H1 (cell line): Measurements from ENCODE around the gene INKA2. TPM values are rescaled to one million over a fixed set of nuclear protein-coding genes. Genes with fewer than 3 reads are reported as not detected.

Experiments
- CTCF ChIA-PET: fragments of 300-600 bp; sonication (Branson Sonifier 250); formaldehyde crosslinking; loops from one replicate; lab custom pipeline; 2021; ENCODE audit not compliant: partially characterized antibody; lab: Charles Lee
- POLR2A ChIA-PET: fragments of 300-600 bp; sonication (Branson Sonifier 250); formaldehyde crosslinking; loops from one replicate; lab custom pipeline; 2021; ENCODE audit warnings: inconsistent platforms; ENCODE audit not compliant: partially characterized antibody; lab: Charles Lee
- DNase-seq, 2 experiments: peaks; one replicate each; pipeline versions ENCODE4 v3.0.0 to v3.0.0-alpha.2; 2010 to 2022; ENCODE audit warnings: low spot score in 2 of 2, low read depth in 1 of 2, mixed read lengths in 1 of 2
- FAIRE-seq: peaks from 2 replicates; lab custom pipeline; 2011; peaks lifted over from hg19 to GRCh38; lab: Jason Lieb, UNC
- H2AFZ ChIP-seq: 2 replicates; pipeline ENCODE4 v1.8.1; 2012; ENCODE audit warnings: low read length, inconsistent platforms
- H2AK5ac ChIP-seq: 2 replicates; pipeline ENCODE4 v1.6.1; 2013; ENCODE audit warnings: low read depth, low read length
- H2BK120ac ChIP-seq: replicated peaks from 2 replicates; pipeline ENCODE3; 2013; ENCODE audit warnings: low read depth, low read length, inconsistent platforms
- H2BK12ac ChIP-seq: 2 replicates; pipeline ENCODE4 v1.6.1; 2013; ENCODE audit warnings: low read depth, low read length
- H2BK15ac ChIP-seq: 2 replicates; pipeline ENCODE4 v1.6.1; 2013; ENCODE audit warnings: low read length
- H2BK20ac ChIP-seq: 2 replicates; pipeline ENCODE4 v1.6.1; 2013; ENCODE audit warnings: low read length
- H2BK5ac ChIP-seq: 2 replicates; pipeline ENCODE4 v1.6.1; 2013; ENCODE audit warnings: low read depth, low read length
- H3K14ac ChIP-seq: 2 replicates; pipeline ENCODE4 v1.6.1; 2013; ENCODE audit warnings: inconsistent platforms; ENCODE audit not compliant: insufficient read length
- H3K18ac ChIP-seq: 2 replicates; pipeline ENCODE4 v1.6.1; 2013; ENCODE audit warnings: low read length; ENCODE audit errors: extremely low read depth
- H3K23ac ChIP-seq: 2 replicates; pipeline ENCODE4 v1.6.1; 2013; ENCODE audit warnings: inconsistent platforms; ENCODE audit not compliant: insufficient read length
- H3K23me2 ChIP-seq: 2 replicates; pipeline ENCODE4 v1.6.1; 2013; ENCODE audit warnings: low read depth, low read length
- H3K27ac ChIP-seq: 2 replicates; pipeline ENCODE4 v1.6.1; 2011; ENCODE audit warnings: low read depth, low read length, inconsistent platforms
- H3K27me3 ChIP-seq, 4 experiments: replicated peaks in 1 of 4; 1 replicate in 1 of 4; 2 replicates in 3 of 4; pipeline versions ENCODE4 v1.6.1 to v1.8.1; 2011 to 2013; ENCODE audit warnings: low read length in 3 of 4, mild to moderate bottlenecking in 3 of 4, inconsistent platforms in 2 of 4, mixed read lengths in 2 of 4, moderate library complexity in 1 of 4; ENCODE audit not compliant: control insufficient read depth in 3 of 4, insufficient read depth in 3 of 4; ENCODE audit errors: extremely low read depth in 1 of 4
- H3K36me3 ChIP-seq, 4 experiments: 2 replicates each; pipeline versions ENCODE4 v1.6.1 to v1.8.1; 2011 to 2013; ENCODE audit warnings: mild to moderate bottlenecking in 4 of 4, low read length in 3 of 4, moderate library complexity in 2 of 4, control low read depth in 1 of 4, inconsistent platforms in 1 of 4; ENCODE audit not compliant: insufficient read depth in 4 of 4, control insufficient read depth in 2 of 4
- H3K4ac ChIP-seq: replicated peaks from 2 replicates; pipeline ENCODE3; 2013; ENCODE audit warnings: low read length, low read depth, mixed read lengths, inconsistent platforms; ENCODE audit not compliant: insufficient read length
- H3K4me1 ChIP-seq, 4 experiments: replicated peaks in 1 of 4; 1 replicate in 1 of 4; 2 replicates in 3 of 4; pipeline versions ENCODE4 v1.6.1 to v1.8.1; 2011 to 2013; ENCODE audit warnings: low read length in 3 of 4, inconsistent platforms in 2 of 4, mixed read lengths in 1 of 4; ENCODE audit not compliant: insufficient read depth in 4 of 4, control insufficient read depth in 3 of 4
- H3K4me2 ChIP-seq, 2 experiments: 2 replicates each; pipeline versions ENCODE4 v1.6.1 to v1.8.1; 2011 to 2013; ENCODE audit warnings: low read depth in 2 of 2, low read length in 2 of 2, control low read depth in 1 of 2, inconsistent platforms in 1 of 2, mild to moderate bottlenecking in 1 of 2; ENCODE audit not compliant: insufficient read depth in 1 of 2
- H3K4me3 ChIP-seq, 4 experiments: fragments of 200-600, 300-600 bp in 1 of 4; sonication (generic), shearing (Covaris generic), sonication (Bioruptor Twin) in 1 of 4; 2 replicates each; pipeline versions ENCODE4 v1.5.1 to v1.8.1; 2011 to 2016; ENCODE audit warnings: low read length in 4 of 4, low read depth in 3 of 4, control low read depth in 2 of 4, inconsistent platforms in 2 of 4, mild to moderate bottlenecking in 2 of 4, mixed read lengths in 1 of 4, moderate library complexity in 1 of 4; ENCODE audit not compliant: insufficient read depth in 2 of 4; ENCODE audit errors: extremely low read depth in 1 of 4
- H3K56ac ChIP-seq: replicated peaks from 2 replicates; pipeline ENCODE3; 2013; ENCODE audit warnings: low read depth, mild to moderate bottlenecking, mixed read lengths, low read length, inconsistent platforms; ENCODE audit not compliant: insufficient read length
- H3K79me1 ChIP-seq: 2 replicates; pipeline ENCODE4 v1.6.1; 2013; ENCODE audit warnings: low read depth, low read length, control low read depth
- H3K79me2 ChIP-seq, 2 experiments: 2 replicates each; pipeline versions ENCODE4 v1.6.1 to v1.8.1; 2012 to 2013; ENCODE audit warnings: low read length in 2 of 2, mild to moderate bottlenecking in 2 of 2, inconsistent platforms in 1 of 2; ENCODE audit not compliant: insufficient read depth in 2 of 2, control insufficient read depth in 1 of 2
- H3K9ac ChIP-seq, 4 experiments: replicated peaks in 1 of 4; 1 replicate in 1 of 4; 2 replicates in 3 of 4; pipeline versions ENCODE4 v1.6.1 to v1.8.1; 2011 to 2013; ENCODE audit warnings: low read depth in 3 of 4, low read length in 3 of 4, control low read depth in 2 of 4, mild to moderate bottlenecking in 2 of 4, moderate library complexity in 2 of 4, inconsistent platforms in 1 of 4; ENCODE audit errors: extremely low read depth in 1 of 4
- H3K9me3 ChIP-seq, 2 experiments: 2 replicates each; pipeline versions ENCODE4 v1.6.1 to v1.8.1; 2012 to 2013; ENCODE audit warnings: mild to moderate bottlenecking in 2 of 2, moderate library complexity in 2 of 2, control low read depth in 1 of 2, inconsistent platforms in 1 of 2, low read depth in 1 of 2, low read length in 1 of 2, mixed read lengths in 1 of 2; ENCODE audit not compliant: insufficient read depth in 2 of 2
- H4K20me1 ChIP-seq, 2 experiments: replicated peaks in 1 of 2; 2 replicates each; pipeline versions ENCODE3 to v1.8.1; 2011 to 2013; ENCODE audit warnings: inconsistent platforms in 2 of 2, low read length in 2 of 2, mild to moderate bottlenecking in 1 of 2; ENCODE audit not compliant: insufficient read depth in 2 of 2, control insufficient read depth in 1 of 2
- H4K5ac ChIP-seq: 2 replicates; pipeline ENCODE4 v1.6.1; 2013; ENCODE audit warnings: low read length, low read depth, mixed read lengths, inconsistent platforms; ENCODE audit not compliant: insufficient read length
- H4K8ac ChIP-seq: 2 replicates; pipeline ENCODE4 v1.8.0; 2013; ENCODE audit warnings: mild to moderate bottlenecking, moderate library complexity, low read length, inconsistent platforms; ENCODE audit not compliant: insufficient read depth; ENCODE audit errors: extremely low read depth
- H4K91ac ChIP-seq: replicated peaks from 2 replicates; pipeline ENCODE3; 2013; ENCODE audit warnings: low read length, mixed read lengths, inconsistent platforms; ENCODE audit not compliant: insufficient read length
- BRCA1 ChIP-seq: IDR thresholded peaks from 2 replicates; pipeline ENCODE4 v1.6.1; 2012; ENCODE audit warnings: low read depth, low read length, improper control_type of control experiment
- CBX8 ChIP-seq: fragments of 300-800, 300-1000 bp; sonication (generic); IDR thresholded peaks from 2 replicates; pipeline ENCODE4 v1.7.1; 2016; ENCODE audit warnings: low read depth, low read length, borderline replicate concordance
- CEBPB ChIP-seq: IDR thresholded peaks from 2 replicates; pipeline ENCODE4 v1.6.1; 2012; ENCODE audit warnings: low read depth, low read length
- EGR1 ChIP-seq: IDR thresholded peaks from 2 replicates; pipeline ENCODE4 v1.6.1; 2011; ENCODE audit warnings: low read depth, low read length, borderline replicate concordance
- MAX ChIP-seq: IDR thresholded peaks from 2 replicates; pipeline ENCODE4 v1.6.1; 2012; ENCODE audit warnings: inconsistent platforms
- WGBS, 2 experiments: shearing (Covaris generic) in 1 of 2; methylation state at CpG; one replicate each; pipeline versions ENCODE4 v1.1.6 to v1.1.7; 2013 to 2015; ENCODE audit warnings: low lambda C conversion rate in 2 of 2, mixed read lengths in 2 of 2, inconsistent platforms in 1 of 2, low coverage in 1 of 2, missing lambda C conversion rate in 1 of 2; ENCODE audit not compliant: insufficient replicate concordance in 2 of 2, insufficient coverage in 1 of 2, insufficient read length in 1 of 2; ENCODE audit errors: extremely low coverage in 1 of 2, missing lambda C conversion rate in 1 of 2; 5-methylcytosine and 5-hydroxymethylcytosine counted together
- polyA plus RNA-seq, 7 experiments: library from polyadenylated mRNA; depleted of rRNA in 3 of 7; stranded (reverse) in 5 of 7; unstranded in 2 of 7; fragments of >200 nt in 5 of 7; fragments of 200-250 nt in 2 of 7; gene quantifications; 1 replicate in 5 of 7; 2 replicates in 1 of 7; 4 replicates in 1 of 7; pipeline versions ENCODE4 v1.2.1 to v1.2.3, GENCODE V29; 2011 to 2013; ENCODE audit warnings: missing spikeins in 2 of 7, mixed read lengths in 2 of 7
- total RNA-seq: library from RNA; stranded (reverse); fragmentation: NEBNext Ultra II Directional; extraction: Animal tissue kit (Norgen Biotek cat#: 25700); gene quantifications from 2 replicates; pipeline ENCODE4 v1.2.1, GENCODE V29; 2021
- TF ChIP-seq, protein P1 (sequence below): IDR thresholded peaks from 2 replicates; pipeline ENCODE4 v1.6.1; 2012; ENCODE audit warnings: low read length, inconsistent platforms
- TF ChIP-seq, protein P2 (sequence below): IDR thresholded peaks from 2 replicates; pipeline ENCODE4 v1.6.1; 2011; ENCODE audit warnings: low read depth, mild to moderate bottlenecking, low read length; ENCODE audit not compliant: insufficient read depth

Gene INKA2
- total and polyA plus RNA-seq, 2 of the 8 experiments (the other 6 are each of a cell fraction or from before 2014, with no cell fraction given), result 4.2 to 11.5 TPM

DNA sequence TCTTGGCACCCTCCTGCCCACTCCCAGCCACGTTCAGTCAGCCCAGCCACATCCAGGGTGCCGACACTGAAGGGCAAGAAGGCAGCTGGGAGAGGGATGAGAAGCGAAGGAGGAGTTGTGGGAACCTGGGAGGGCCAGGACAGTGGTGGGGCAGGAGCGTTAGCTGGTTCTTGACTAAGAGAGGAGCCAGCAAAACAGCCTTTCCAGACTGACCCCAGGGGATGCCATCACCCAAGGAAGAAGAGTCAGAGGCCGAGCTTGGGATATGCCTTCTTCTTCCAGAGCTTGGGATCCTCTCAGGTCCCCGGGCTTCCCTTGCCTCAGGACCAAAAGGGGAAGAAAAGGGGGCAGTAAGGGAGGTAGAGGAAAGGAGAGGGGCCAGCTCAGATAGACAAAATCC, 7.2 kb downstream of the INKA2 start:
- no peak for DNase-seq
- peaks cover 17% of the 10 kb centered on the region for H3K79me1 ChIP-seq
- H2BK15ac ChIP-seq, result no peak overlapping the region
- H3K18ac ChIP-seq, result no peak overlapping the region
- no peak overlapping the region for H3K23ac ChIP-seq
- H3K79me2 ChIP-seq, result peaks cover 0 to 52% of the 10 kb centered on the region in 2 experiments; a peak in 3 of 4 replicates
- H3K9ac ChIP-seq, result no peak overlapping the region
- no peak overlapping the region for H4K91ac ChIP-seq
- peaks cover 2% of the 10 kb centered on the region; the same call in 1 of the 2 replicates for H3K23me2 ChIP-seq
- no peak overlapping the region for H3K27ac ChIP-seq
- H3K4me1 ChIP-seq, result peaks cover 10 to 27% (median 17%) of the 10 kb centered on the region in 4 experiments
- WGBS, 2 experiments, result 86% methylated on average over 5 of the region's 6 CpGs; no CpG with 5 or more reads in 1 of the 2 experiments
- H4K8ac ChIP-seq, result no peak overlapping the region
- H3K27me3 ChIP-seq, result no peaks in the 10 kb centered on the region; a peak in 1 of 7 replicates
- H4K20me1 ChIP-seq, result peaks cover 3 to 7% of the 10 kb centered on the region in 2 experiments
- FAIRE-seq, result no peak
- no peak overlapping the region for H2BK12ac ChIP-seq
- ChIA-PET CTCF (interaction anchor here (1.3 to 42.0 kb wide), 3 partner anchors 2 to 34 kb away, joined by 5 to 1070 read pairs (median 1070); partner anchors contain the start of genes DDX20 and INKA2), POLR2A (interaction anchor here (0.7 to 19.0 kb wide), 5 partner anchors 11 to 622 kb away, joined by 3 to 343 read pairs (median 3); no protein-coding TSS in a partner anchor)
- H3K4ac ChIP-seq, result no peak overlapping the region
- H3K14ac ChIP-seq, result no peak overlapping the region
- no peak overlapping the region for H2AK5ac ChIP-seq
- H3K9me3 ChIP-seq, result no peaks in the 10 kb centered on the region
- no peak overlapping the region for H3K56ac ChIP-seq
- TF ChIP-seq BRCA1, result no peak
- no peak for TF ChIP-seq CEBPB
- TF ChIP-seq CBX8, result no peak
- TF ChIP-seq MAX, result no peak
- TF ChIP-seq, protein P1, sequence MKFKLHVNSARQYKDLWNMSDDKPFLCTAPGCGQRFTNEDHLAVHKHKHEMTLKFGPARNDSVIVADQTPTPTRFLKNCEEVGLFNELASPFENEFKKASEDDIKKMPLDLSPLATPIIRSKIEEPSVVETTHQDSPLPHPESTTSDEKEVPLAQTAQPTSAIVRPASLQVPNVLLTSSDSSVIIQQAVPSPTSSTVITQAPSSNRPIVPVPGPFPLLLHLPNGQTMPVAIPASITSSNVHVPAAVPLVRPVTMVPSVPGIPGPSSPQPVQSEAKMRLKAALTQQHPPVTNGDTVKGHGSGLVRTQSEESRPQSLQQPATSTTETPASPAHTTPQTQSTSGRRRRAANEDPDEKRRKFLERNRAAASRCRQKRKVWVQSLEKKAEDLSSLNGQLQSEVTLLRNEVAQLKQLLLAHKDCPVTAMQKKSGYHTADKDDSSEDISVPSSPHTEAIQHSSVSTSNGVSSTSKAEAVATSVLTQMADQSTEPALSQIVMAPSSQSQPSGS, result no peak
- no peak for TF ChIP-seq EGR1
- TF ChIP-seq, protein P2, sequence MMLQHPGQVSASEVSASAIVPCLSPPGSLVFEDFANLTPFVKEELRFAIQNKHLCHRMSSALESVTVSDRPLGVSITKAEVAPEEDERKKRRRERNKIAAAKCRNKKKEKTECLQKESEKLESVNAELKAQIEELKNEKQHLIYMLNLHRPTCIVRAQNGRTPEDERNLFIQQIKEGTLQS, result no peak
- H2BK20ac ChIP-seq, result no peak overlapping the region
- H3K4me3 ChIP-seq, result no peak overlapping the region
- H2AFZ ChIP-seq, result no peak overlapping the region
- H3K4me2 ChIP-seq, result no peak overlapping the region
- peaks cover 0 to 5% (median 2%) of the 10 kb centered on the region in 4 experiments; a peak in 4 of 8 replicates for H3K36me3 ChIP-seq
- H2BK5ac ChIP-seq, result no peak overlapping the region
- no peak overlapping the region for H4K5ac ChIP-seq
- H2BK120ac ChIP-seq, result no peak overlapping the region
